ENCODE data around the gene DPH3.

DPH3 gene

GRCh38 chr3:16227566-16227965 is 37.2 kb downstream of the DPH3 start:
- FAIRE-seq: no peak

DNA sequence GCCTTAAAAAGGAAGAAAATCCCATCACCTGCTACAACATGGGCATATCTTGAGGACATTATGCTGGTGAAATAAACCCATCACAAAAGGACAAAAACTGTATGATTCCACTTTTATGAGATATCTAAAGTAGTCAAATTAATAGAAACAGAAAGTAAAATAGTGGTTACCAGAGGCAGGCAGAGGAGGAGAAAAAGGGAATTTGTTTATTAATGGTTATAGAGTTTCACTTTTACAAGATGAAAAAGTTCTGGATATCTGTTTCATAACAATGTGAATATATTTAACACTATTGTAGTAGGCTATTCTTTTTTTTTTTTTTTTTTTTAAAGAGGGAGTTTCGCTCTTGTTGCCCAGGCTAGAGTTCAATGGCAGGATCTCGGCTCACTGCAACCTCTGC is 40.4 kb downstream of the DPH3 start:
- no peak for FAIRE-seq

DNA sequence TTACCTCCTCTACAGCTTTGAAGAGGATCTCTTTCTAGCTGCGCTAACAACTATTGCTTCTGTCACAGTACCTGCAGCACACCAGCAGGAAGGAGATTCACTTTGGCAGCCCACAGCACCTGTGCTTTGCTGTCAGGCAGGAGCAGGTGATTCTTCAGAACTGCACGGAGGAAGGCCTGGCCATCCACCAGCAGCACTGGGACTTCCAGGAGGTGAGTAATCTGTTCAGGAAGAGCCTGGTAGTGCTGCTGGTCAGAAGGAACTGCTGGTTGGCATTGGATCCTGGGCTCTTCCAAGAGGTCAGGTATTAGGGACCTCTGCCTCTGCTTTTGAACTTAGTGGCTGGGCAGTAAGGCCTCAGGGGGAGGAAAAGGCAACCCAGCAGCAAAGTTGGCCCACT is 42.2 kb downstream of the DPH3 start:
- FAIRE-seq: no peak

DNA sequence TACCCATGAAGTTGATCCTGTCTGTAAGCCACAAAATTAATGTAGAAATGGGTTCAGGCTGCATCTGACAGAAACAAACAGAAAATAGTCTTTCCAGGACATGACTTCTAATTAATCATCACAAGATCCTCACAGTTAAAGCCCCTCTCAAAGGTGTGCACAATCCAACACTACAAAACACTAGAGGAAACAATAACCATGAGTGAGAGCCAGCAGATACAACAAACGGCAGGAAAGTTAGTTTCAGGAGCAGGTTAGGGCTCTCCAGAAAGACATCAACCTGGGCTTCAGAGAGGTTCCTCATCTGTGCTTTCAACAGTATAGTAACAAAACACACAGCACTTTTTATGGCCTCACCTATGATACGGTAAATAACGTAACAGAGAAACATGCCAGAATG is 42.8 kb downstream of the DPH3 start:
- FAIRE-seq: no peak

- no peak for FAIRE-seq
Observed at GRCh38 chr3:16219777-16220176, 45.0 kb downstream of the DPH3 start.

- no peak for FAIRE-seq
Observed at GRCh38 chr3:16216373-16216935, 48.3 kb downstream of the DPH3 start.

GRCh38 chr3:16214366-16214765 is 50.4 kb downstream of the DPH3 start:
- no peak for FAIRE-seq

DNA sequence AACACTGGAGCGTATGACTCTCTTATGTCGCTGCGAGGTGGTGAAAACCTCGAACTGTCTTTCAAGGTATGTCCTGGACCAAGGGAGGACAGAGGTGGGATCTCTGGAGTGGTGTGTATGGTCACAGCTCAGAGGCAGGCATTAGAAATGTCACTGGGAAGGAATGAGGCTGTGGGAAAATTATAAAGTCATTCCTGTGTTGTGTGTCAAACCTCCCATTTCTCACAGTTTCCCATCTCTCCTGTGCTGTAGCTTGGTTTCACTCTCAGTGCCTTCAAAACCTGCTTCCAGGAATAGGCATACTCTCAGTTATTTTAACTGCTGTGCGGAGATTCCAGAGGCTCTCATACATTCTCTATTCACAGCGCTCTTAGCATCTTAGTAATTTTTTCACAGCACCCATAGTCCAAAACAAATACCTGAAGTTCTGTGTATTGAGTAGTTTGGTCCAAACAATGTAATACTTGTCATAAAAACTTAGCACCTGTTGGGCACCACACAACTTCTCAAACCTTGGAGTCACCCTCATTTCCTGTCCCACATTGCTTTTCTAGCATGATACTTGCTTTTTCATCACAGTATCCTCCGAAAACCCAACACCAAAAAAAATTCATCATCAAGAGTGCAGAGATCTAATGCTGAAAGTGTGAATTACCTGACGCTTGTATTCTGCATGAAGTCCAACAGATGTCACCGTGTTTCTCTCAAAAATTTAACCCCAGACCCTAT is 53.4 kb downstream of the DPH3 start:
- FAIRE-seq: no peak
